Measurements from ENCODE around the gene FASN.

FASN gene

DNA sequence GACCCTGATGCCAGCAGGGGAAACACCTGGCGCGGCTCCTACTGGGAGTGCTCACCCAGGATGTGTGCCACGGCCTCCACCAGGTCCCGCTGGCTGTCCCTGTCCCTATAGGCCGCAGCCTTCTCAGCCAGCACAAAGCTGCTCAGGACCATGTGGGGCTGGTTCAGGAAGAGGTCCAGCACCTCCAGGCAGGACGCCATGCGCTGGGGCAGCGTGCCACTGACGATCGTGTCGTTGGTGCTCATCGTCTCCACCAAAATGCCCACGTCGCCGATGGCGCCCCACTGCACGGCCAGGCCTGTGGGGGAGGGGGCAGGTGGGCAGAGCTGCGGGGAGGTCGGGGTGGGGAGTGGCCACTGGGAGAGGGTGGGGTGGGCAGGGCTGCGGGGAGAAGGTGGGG is 16.5 kb downstream of the FASN start:
- TF ChIP-seq, protein P1, sequence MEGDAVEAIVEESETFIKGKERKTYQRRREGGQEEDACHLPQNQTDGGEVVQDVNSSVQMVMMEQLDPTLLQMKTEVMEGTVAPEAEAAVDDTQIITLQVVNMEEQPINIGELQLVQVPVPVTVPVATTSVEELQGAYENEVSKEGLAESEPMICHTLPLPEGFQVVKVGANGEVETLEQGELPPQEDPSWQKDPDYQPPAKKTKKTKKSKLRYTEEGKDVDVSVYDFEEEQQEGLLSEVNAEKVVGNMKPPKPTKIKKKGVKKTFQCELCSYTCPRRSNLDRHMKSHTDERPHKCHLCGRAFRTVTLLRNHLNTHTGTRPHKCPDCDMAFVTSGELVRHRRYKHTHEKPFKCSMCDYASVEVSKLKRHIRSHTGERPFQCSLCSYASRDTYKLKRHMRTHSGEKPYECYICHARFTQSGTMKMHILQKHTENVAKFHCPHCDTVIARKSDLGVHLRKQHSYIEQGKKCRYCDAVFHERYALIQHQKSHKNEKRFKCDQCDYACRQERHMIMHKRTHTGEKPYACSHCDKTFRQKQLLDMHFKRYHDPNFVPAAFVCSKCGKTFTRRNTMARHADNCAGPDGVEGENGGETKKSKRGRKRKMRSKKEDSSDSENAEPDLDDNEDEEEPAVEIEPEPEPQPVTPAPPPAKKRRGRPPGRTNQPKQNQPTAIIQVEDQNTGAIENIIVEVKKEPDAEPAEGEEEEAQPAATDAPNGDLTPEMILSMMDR (IDR thresholded peaks at IDR 0.05; ENCODE audit: insufficient read depth, low read depth, low read length, missing control alignments): no peak
- DNase-seq (ENCODE audit: low read depth): no peak
- H3K4me3 ChIP-seq (ENCODE audit: low read length): no peak overlapping the region

DNA sequence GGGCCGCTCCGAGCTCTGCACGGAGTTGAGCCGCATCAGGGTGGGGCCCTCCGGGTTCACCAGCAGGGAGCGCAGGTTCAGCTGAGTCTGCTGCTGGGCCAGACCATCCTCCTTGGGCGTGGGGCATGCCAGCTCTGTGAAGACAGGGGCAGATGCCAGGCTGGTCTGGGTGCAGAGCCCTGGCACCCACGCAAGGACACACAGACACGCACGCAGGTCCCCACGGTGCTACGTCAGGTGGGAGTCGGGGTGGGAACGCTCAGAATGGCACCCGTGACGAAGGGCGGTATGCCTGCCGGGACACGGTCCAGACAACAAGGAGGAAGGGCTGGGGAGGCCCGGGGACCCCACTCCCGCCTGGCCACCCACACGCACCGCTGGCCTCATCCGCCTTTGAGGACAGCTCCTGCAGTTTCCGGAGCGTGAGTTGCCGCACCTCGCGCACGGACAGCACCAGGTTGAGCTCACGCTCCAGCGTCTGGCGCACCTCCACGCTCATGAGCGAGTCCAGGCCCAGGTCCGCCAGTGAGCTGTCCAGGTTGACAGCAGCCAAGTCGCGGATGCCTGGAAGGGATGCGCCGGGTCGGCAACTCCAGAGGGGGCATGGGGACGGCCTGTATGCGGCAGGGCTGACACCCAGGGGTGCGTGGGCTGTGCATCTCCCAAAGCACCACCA is 17.1 kb downstream of the FASN start:
- no peak overlapping the region for H3K4me3 ChIP-seq (ENCODE audit: low read length)
- TF ChIP-seq, protein P1 (IDR thresholded peaks at IDR 0.05; ENCODE audit: insufficient read depth, low read depth, low read length, missing control alignments): no peak

DNA sequence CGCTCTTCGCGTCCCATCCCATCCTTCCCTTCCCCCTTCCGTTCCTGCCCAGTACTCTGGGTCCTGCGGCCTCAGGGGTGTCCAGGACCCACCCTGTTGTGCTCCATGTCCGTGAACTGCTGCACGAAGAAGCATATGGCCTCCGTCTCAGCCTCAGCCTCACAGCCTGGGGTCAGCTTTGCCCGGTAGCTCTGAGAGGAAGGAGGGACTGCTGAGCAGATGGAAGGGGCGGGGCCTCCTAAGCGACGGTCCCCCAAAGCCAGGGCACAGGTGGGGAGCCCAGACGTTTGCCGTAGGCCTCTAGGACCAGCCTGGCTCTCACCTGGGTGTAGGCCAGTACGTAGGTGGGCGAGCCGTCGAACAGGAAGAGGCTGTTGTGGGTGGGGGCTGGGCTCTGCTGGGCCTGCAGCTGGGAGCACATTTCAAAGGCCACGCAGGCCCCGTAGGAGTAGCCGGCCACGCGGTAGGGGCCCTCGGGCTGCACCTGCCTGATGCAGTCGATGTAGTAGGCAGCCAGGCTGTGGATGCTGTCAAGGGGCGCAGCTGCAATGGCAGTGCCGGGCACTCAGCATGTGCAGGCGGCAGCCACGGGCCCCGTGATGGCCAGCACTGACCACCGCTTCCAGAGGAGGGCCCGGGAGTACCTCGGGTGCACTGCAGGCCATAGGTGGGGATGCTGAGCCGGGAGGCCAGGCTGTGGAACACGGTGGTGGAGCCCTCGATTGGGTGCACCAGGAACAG is 17.8 kb downstream of the FASN start:
- DNase-seq (ENCODE audit: low read depth): no peak
- TF ChIP-seq, protein P1 (IDR thresholded peaks at IDR 0.05; ENCODE audit: insufficient read depth, low read depth, low read length, missing control alignments): no peak
- H3K4me3 ChIP-seq (ENCODE audit: low read length): no peak overlapping the region

More for the DNA sequence above, 17.1 kb downstream of the FASN start:
- DNase-seq (ENCODE audit: low read depth): no peak

DNA sequence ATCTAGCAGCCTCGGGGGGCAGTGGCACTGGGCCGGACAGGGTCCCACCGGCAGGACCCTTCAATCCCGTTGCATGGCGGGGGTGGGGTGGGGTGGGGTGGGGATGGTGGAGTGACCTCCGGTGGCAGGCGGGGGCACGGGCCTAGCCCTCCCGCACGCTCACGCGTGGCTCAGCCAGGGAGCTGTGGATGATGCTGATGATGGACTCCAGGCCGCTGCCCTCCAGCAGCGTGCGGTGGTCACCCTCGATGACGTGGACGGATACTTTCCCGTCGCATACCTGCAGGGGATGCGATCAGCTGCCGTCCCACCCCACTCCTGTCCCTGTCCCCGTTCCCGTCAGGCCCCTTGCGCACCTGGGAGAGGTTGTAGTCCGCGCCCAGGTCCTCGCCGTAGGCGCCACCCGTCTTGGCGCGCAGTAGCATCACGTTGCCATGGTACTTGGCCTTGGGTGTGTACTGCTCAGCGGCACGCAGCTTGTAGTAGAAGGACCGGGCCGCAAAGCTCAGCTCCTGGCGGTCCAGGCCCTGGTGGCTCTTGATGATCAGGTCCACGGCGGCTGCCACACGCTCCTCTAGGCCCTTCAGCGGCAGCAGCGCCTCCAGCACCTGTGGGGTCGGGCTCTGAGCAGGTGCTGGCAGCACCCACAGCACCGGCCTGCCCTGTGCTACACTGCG is 18.9 kb downstream of the FASN start:
- TF ChIP-seq, protein P1 (IDR thresholded peaks at IDR 0.05; ENCODE audit: insufficient read depth, low read depth, low read length, missing control alignments): no peak
- DNase-seq (ENCODE audit: low read depth): no peak
- no peak overlapping the region for H3K4me3 ChIP-seq (ENCODE audit: low read length)

DNA sequence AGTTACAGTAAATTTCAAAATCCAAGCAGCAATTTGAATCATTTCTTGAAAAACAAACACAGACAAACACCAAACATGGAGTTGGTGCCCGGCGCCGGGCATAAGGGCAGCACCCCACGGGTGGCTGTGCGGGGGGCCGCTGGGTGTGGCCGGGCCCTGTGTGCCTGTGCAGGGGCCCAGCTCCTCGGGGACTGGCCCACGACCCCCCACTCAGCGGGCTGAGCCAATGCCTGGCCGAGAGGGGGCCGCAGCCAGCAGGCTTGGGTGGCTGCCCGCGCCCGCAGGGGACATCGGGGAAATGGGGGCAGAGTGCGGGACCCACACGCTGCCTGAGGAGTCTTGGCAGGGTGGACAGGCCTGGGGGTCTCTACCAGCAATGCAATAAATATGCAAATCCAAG is 19.6 kb downstream of the FASN start:
- TF ChIP-seq, protein P1 (IDR thresholded peaks at IDR 0.05; ENCODE audit: insufficient read depth, low read depth, low read length, missing control alignments): no peak
- H3K4me3 ChIP-seq (ENCODE audit: low read length): no peak overlapping the region
- DNase-seq (ENCODE audit: low read depth): no peak

DNA sequence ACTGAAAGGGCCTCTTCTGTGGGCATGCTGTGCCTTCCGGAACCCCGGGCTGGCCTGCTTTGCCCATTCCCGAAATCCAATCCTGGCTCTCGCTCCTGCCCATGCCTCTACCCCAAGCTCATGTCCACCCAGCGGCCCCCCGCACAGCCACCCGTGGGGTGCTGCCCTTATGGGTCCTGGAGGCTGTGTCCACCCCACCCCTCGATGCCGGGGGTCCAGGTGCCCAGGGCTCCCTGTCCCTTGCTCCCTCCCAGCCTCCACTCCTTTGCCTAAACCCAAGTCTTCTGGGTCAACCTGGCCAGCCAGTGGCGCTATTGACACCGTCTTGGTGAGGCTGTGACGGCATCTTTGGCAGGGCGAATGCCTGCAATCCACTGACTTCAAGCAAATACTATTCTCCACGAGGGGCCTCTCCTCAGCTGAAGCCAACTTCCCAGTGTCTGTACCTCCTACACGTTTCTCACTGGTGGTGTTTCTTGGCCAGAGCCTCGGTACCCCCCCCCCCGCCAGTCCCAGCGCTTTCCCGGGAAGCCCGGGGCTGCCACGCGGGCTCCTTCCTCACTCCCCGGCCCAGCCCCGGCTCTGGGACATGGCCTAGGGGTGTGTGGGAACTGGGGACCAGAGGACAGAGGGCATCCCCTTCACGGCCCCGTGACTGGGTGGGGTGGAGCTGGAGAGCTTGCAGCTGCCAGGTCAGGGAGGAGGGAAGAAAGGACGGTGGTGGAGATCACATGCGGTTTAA is 20.2 kb downstream of the FASN start:
- H3K4me3 ChIP-seq (ENCODE audit: low read length): no peak overlapping the region
- TF ChIP-seq, protein P1 (IDR thresholded peaks at IDR 0.05; ENCODE audit: insufficient read depth, low read depth, low read length, missing control alignments): no peak
- no peak for DNase-seq (ENCODE audit: low read depth)

Data from epithelial cell of esophagus (primary cell).